Ascending aorta (tissue), 2 donors: Measurements from ENCODE around the gene ALOXE3. TPM values are rescaled to one million over a fixed set of nuclear protein-coding genes. Genes with fewer than 3 reads are reported as not detected.
A peak's percentile ranks its signal among the peaks of the same experiment; 100 is the strongest.

ENCODE experiments used
- DNase-seq, 2 donors: peaks; one replicate each; pipeline ENCODE4 v3.0.0-alpha.2; 2019; ENCODE audit warnings: low spot score in 2 of 2
- H3K27ac ChIP-seq, 2 donors: fragments of 200-600 bp; sonication (generic); one replicate each; pipeline ENCODE4 v1.5.1; 2016 to 2017; ENCODE audit warnings: mild to moderate bottlenecking in 1 of 2
- H3K27me3 ChIP-seq: fragments of 200-600 bp; sonication (generic); one replicate; pipeline ENCODE4 v1.5.1; 2017
- H3K36me3 ChIP-seq, 2 donors: fragments of 200-600 bp; sonication (generic); one replicate each; pipeline ENCODE4 v1.5.1; 2016
- H3K4me1 ChIP-seq, 2 donors: fragments of 200-600 bp; sonication (generic); one replicate each; pipeline ENCODE4 v1.5.1; 2016 to 2017; ENCODE audit warnings: mild to moderate bottlenecking in 1 of 2
- H3K4me3 ChIP-seq, 2 donors: fragments of 200-600 bp; sonication (generic); one replicate each; pipeline ENCODE4 v1.5.1; 2016 to 2017; ENCODE audit warnings: mild to moderate bottlenecking in 1 of 2
- H3K9me3 ChIP-seq, 2 donors: fragments of 200-600 bp; sonication (generic); one replicate each; pipeline ENCODE4 v1.5.1; 2016
- CTCF ChIP-seq, 3 experiments: fragments of 200-600 bp in 2 of 3; fragments of 450-650 bp in 1 of 3; sonication (generic) in 2 of 3; IDR thresholded peaks; one replicate each; pipeline ENCODE4 v1.5.1; 2016 to 2019; ENCODE audit warnings: antibody characterized with exemption in 3 of 3, mild to moderate bottlenecking in 1 of 3, moderate library complexity in 1 of 3
- intact Hi-C: fragments of 100-400 bp; cut with DNase I; formaldehyde crosslinking; loops from one replicate; pipeline ENCODE4 v1.15.1; 2023
- total RNA-seq: library from RNA; depleted of rRNA; stranded (reverse); fragments of >200 nt; gene quantifications from one replicate; pipeline ENCODE4 v1.1.0, GENCODE V29; 2016

Gene ALOXE3
- total RNA-seq, 1 donor from 2014 or later: not detected

GRCh38 chr17:8126491-8127066 lies 8.3 kb upstream of the ALOXE3 start:
- peak overlapping the region in 1 of 2 donors; percentile 24 for H3K27ac ChIP-seq
- intact Hi-C loops: no loop called here

GRCh38 chr17:8125947-8126490 lies 7.7 kb upstream of the ALOXE3 start:
- H3K9me3 ChIP-seq: no peaks in the 10 kb centered on the region
- DNase-seq: no peak
- peaks cover 23 to 47% of the 10 kb centered on the region in 2 donors for H3K4me1 ChIP-seq
- no peaks in the 10 kb centered on the region for H3K27me3 ChIP-seq
- intact Hi-C loops: no loop called here
- H3K27ac ChIP-seq: peak overlapping the region in 1 of 2 donors; percentile 24
- peak overlapping the region; percentile 61 to 65 for H3K4me3 ChIP-seq
- no peak for TF ChIP-seq CTCF (IDR thresholded peaks at IDR 0.05)
- H3K36me3 ChIP-seq: no peaks in the 10 kb centered on the region

More at GRCh38 chr17:8126491-8127066, 8.3 kb upstream of the ALOXE3 start:
- H3K4me3 ChIP-seq: peak overlapping the region; percentile 61 to 65
- no peaks in the 10 kb centered on the region for H3K36me3 ChIP-seq
- no peak for TF ChIP-seq CTCF (IDR thresholded peaks at IDR 0.05)
- H3K9me3 ChIP-seq: no peaks in the 10 kb centered on the region
- H3K4me1 ChIP-seq: peaks cover 18 to 41% of the 10 kb centered on the region in 2 donors
- DNase-seq: no peak
- no peaks in the 10 kb centered on the region for H3K27me3 ChIP-seq

- Histone ChIP-seq H3K4me1 (peaks cover 24 to 49% of the 10 kb centered on the region in 2 donors), H3K27me3 (no peaks in the 10 kb centered on the region), H3K27ac (no peak overlapping the region), H3K4me3 (peak overlapping the region; percentile 61 to 65), H3K36me3 (no peaks in the 10 kb centered on the region), H3K9me3 (no peaks in the 10 kb centered on the region)
- TF ChIP-seq CTCF (IDR thresholded peaks at IDR 0.05): no peak
- DNase-seq: peak in 1 of 2 donors; percentile 91
- intact Hi-C loops: no loop called here
These were observed 7.0 kb upstream of the ALOXE3 start for GRCh38 chr17:8125154-8125946.

GRCh38 chr17:8124350-8125153 lies 6.2 kb upstream of the ALOXE3 start:
- no peak for DNase-seq
- Histone ChIP-seq H3K9me3 (no peaks in the 10 kb centered on the region), H3K36me3 (no peaks in the 10 kb centered on the region), H3K4me3 (peak overlapping the region; percentile 57 to 65), H3K27me3 (no peaks in the 10 kb centered on the region), H3K4me1 (peaks cover 24 to 49% of the 10 kb centered on the region in 2 donors), H3K27ac (no peak overlapping the region)
- TF ChIP-seq CTCF (IDR thresholded peaks at IDR 0.05): no peak
- intact Hi-C loops: loop anchor here (1.0 kb wide), 1 partner anchor 14 kb away; no protein-coding TSS in a partner anchor

GRCh38 chr17:8123695-8124349 lies 5.5 kb upstream of the ALOXE3 start, which contains the start of gene HES7:
TSS of gene HES7 (minus strand) at chr17:8124106. CDS start at chr17:8124084, 22 bp downstream.
- TF ChIP-seq CTCF (IDR thresholded peaks at IDR 0.05): no peak
- intact Hi-C loops: loop anchor here (1.0 kb wide), 1 partner anchor 14 kb away; no protein-coding TSS in a partner anchor
- no peaks in the 10 kb centered on the region for H3K27me3 ChIP-seq

More at GRCh38 chr17:8123695-8124349, 5.5 kb upstream of the ALOXE3 start, which contains the start of gene HES7:
- H3K27ac ChIP-seq: peak within 1 kb of the TSS in 1 of 2 donors; percentile 24
- peak within 1 kb of the TSS; percentile 57 to 65 for H3K4me3 ChIP-seq
- no peaks in the 10 kb centered on the region for H3K9me3 ChIP-seq
- H3K36me3 ChIP-seq: no peaks in the 10 kb centered on the region
- no peak for DNase-seq
- peaks cover 24 to 49% of the 10 kb centered on the region in 2 donors for H3K4me1 ChIP-seq
